Neural progenitor cell (in vitro differentiated cells): ENCODE data around the gene WDR89.

ENCODE experiments used
- EZH2phosphoT487 ChIP-seq: fragments of 200-600 bp; sonication (generic); IDR thresholded peaks from 2 replicates; pipeline ENCODE4 v1.6.1; 2017; ENCODE audit warnings: antibody characterized with exemption
- TF ChIP-seq, protein P1 (sequence below): fragments of 200-600 bp; sonication (generic); IDR thresholded peaks from 2 replicates; pipeline ENCODE4 v1.5.1; 2017; ENCODE audit warnings: antibody characterized with exemption, mild to moderate bottlenecking

DNA sequence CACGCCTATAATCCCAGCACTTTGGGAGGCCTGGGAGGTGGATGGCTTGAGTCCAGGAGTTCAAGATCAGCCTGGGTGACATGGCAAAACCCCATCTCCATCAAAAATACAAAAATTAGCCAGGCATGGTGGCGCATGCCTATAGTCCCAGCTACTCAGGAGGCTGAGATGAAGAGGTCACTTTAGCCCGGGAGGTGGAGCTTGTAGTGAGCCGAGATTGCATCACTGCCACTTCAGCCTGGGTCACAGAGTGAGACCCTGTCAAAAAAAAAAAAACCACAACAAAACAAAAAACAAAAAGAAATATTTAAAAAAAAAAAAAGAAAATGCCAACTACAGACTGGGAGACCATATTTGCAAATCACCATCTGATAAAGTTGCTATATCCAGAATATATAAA is 17.5 kb downstream of the WDR89 start:
- TF ChIP-seq, protein P1, sequence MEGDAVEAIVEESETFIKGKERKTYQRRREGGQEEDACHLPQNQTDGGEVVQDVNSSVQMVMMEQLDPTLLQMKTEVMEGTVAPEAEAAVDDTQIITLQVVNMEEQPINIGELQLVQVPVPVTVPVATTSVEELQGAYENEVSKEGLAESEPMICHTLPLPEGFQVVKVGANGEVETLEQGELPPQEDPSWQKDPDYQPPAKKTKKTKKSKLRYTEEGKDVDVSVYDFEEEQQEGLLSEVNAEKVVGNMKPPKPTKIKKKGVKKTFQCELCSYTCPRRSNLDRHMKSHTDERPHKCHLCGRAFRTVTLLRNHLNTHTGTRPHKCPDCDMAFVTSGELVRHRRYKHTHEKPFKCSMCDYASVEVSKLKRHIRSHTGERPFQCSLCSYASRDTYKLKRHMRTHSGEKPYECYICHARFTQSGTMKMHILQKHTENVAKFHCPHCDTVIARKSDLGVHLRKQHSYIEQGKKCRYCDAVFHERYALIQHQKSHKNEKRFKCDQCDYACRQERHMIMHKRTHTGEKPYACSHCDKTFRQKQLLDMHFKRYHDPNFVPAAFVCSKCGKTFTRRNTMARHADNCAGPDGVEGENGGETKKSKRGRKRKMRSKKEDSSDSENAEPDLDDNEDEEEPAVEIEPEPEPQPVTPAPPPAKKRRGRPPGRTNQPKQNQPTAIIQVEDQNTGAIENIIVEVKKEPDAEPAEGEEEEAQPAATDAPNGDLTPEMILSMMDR, result no peak
- TF ChIP-seq EZH2phosphoT487, result no peak
